ENCODE measurements around the gene TRPC4.

The TRPC4 gene

DNA sequence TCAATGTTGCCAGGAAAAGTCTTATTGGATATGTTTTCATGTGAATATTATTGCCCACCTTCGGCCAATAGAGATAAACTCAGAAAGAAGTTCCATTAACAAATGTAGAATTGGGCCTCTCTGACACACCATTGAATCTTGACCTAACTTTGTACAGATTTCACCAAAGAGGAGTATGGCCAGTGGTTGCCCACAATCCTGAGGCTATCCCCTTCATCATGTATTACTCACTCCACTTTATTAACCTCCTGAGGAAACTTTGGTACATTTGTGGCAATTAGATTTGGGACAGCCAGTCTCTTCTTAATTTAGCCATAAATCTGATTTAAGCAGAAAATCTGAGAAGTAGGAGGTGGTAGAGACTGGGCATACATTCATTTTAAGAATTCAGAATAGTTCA lies 217.7 kb downstream of the TRPC4 start:
- no peak for DNase-seq

DNA sequence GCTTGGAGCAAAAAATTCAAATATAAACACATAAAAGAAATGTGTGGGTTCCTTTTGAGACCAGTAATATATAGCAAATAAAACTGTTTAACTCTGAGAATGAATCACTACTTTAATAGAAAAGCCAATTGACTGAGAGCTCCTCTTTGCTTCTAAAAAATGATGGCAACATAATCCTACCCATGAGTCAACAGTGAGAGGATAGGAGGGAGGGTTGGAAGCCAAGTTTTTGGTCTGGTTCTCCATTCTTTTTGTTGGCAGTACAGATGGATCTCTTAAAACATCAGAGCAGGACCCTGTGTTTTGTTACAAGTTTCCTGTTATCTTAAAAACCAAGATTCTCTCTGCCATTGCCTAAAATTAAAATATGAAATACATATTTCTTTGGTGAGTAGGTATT lies 221.0 kb downstream of the TRPC4 start:
- DNase-seq = no peak

DNA sequence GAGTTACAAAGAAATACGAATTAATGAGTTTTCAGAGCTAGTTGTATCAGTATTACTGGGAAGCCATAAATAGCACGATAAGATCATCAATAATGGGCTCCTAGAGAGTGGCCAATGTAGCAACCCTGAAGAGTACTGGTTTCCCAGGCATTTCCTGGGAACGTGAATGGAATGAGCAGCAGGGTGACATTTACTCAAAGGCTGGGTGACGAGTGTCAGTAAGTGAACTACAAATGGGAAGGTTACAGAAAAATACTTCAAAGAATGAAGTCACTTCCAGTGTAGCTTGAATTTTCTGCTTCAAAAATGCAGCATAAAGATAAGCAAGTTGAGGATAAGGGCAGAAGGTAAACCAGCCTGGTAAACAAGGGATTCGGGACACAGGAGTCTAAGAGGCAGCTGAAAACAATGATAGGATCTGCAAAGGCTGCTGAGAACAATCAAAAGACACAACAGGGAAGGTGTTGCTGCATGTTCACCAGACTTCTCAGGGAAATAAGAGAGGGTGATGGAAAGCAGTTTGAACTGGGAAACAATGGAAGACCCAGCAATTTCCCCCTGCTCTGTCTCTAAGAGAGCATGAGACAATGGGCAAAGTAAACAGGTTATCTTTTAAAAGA lies 222.4 kb downstream of the TRPC4 start:
- DNase-seq = no peak

DNA sequence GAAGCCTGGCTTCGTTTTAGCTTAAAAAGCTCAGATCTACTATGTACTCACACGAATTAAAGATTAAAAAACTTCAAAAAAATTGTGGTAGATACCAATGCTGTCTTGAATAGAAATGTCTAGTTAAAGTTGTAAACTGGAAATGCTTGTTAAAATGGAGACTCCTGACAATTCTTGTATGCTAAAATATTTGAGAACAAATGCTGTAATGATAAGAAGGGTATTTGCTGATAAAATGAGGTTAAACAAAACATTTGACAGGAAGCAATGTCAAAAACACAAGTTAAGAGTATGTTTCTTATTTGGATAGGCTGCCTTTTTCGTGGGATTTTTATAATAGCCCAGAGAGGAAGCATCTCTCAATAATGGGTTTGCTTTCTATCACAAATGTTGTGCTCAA lies 223.0 kb downstream of the TRPC4 start:
- no peak for DNase-seq

DNA sequence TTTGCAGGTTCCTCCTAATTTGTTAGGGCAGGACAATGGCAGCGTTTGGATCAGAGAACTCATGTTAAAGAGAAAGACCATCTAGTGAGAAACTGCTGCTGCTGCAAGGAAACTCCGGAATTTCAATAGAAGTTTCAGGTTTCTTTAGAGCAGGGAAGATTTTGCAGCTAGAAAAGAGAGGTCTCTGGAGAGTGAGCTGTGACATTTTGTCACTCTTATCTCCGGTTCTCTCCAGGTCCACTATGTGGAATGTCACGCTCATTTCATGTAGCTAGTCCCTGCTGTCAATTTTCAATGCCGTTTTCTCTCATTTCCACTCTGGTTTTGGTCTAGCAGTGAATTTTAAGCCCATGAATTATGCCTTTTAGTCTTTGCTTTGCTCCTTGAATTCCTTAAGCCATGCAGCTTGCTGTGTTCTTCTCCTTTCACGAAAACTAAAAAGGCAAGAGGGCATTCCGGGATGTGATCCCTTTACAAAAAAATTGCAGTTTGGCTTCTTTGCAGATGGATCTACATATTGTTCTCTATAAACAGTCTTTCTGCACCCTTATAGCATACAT lies 224.3 kb downstream of the TRPC4 start:
- no peak for DNase-seq

DNA sequence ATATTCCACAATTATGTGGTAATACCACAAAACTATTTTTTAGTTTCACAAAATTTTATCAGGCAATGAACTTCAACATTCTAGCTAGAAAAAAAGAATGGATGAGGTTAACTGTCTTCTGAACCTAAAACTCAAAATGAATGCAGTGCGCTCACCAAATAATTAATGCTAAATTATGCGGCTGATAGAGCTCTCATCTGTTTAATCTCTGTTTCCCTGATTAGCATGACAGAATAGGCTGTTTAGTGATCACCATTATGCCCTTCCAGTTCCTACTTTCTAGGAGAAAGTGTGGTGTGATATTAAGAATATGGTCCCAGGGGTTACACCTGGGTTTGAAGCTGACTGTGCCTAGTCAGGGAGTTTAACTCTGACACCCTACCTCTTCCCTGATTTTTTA lies 228.2 kb downstream of the TRPC4 start:
- no peak for DNase-seq

DNA sequence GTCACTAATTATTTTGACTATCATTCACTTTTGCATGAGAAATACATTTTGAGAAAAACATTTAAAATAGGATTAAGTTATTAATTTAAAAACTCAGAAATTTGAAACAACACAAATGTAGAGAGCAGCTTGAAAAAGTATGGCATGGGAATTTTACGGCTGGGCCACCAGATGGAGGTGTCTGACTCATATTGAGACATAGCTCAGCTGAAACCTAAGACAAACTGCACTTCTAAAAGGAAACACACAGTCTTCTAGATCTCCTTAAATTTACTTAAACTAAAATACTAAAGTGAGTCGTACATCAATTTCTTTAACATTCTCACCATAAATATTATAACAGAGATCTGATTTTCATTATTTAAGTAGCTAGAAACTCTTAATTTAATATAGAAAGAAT lies 229.1 kb downstream of the TRPC4 start:
- no peak for DNase-seq

DNA sequence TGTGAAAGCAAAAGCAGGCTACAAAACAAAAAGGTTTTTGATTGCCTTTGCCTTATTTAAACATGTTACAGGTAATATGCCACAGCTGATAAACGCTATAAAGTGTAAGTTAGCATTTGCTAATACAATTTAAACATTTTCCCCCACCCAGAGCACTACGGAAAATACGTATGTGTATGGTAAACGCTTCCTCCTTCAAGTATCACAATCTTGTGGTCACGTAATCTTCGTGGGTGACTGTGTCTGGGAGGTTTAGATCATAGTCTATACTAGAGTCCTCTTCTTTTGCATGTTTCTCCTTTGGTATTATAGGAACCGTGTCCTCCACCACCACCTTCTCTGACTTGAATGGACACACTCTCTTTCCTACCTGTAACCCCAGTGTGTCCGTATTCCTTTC lies 232.9 kb downstream of the TRPC4 start:
- DNase-seq = no peak

DNA sequence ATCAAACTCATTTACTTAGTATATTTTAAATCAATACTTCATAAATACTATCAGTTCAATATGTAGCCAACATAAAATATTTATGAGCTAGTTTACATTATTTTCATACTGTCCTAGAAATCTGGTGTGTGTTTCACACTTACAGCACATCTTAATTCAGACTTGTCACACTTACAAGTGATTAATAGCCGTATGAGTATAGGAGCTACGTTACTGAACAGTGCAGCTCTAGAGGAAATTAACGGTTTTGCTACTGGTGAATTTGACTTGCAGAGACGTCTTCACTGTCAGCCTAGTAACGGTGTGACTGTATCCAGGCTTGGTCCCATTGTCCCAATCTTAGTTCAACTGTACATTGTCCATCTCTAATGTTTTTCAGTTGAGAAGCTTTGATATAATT lies 237.3 kb downstream of the TRPC4 start:
- DNase-seq = no peak

DNA sequence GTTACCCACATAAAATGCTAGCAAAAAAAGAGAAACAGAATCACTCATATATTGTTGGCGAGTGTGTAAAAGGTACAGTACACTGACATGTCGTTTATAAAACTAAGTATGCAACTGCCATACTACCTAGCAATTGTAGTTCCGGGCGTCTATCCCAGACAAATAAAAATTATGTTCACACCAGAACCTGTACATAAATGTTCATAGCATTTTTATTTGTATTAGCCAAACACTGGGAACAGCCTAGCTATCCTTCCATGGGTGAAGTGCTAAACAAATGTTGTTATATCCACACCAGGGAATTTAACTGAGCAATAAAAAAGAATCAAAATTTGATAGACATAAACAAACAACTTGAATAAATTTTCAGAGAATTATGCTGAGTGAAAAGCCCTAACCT lies 242.1 kb downstream of the TRPC4 start:
- no peak for DNase-seq

DNA sequence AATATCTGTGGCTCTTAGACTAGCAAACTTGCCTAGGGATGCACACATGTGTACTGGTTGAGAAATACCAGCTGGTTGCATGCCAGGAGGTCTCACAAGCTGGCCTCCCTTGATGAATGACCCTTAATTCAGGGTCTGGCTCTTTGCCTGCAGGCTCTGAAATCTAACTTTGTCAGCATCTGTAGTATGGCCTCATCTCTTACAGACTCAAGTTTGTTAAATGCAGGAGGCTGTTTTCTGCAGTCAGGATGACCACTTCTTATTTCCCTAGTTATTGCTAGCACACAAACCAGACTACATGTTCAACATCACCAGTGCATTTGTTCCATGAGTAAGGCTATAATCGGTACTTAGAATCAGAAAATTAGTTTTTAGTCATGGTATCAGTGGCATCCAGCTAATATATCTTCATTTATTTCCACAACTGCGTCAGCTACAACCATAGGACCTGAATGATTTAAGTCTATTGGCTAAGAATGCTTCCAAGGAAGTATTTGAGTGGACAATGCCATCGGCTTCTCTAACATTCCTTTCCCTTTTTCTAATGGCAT lies 247.7 kb downstream of the TRPC4 start:
- DNase-seq = no peak

DNA sequence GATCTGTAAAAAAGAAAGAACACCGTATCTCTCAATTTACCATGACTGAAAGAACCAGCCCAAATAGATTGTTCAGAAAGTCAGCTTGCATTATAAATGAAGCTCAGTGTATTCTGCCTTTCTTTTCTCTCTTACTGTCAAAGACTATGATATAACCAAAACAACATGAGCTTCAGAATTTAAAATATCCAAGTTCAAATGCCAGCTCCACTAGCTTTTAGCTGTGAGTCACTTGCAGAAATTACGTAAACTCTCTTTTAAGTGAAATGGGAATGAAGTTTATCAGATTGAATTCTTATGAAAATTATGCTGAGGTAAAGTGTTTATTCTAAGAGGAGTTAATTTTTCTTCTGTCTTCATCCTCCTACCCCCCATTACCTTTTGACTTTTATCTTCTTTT lies 251.0 kb downstream of the TRPC4 start:
- no peak for DNase-seq

DNA sequence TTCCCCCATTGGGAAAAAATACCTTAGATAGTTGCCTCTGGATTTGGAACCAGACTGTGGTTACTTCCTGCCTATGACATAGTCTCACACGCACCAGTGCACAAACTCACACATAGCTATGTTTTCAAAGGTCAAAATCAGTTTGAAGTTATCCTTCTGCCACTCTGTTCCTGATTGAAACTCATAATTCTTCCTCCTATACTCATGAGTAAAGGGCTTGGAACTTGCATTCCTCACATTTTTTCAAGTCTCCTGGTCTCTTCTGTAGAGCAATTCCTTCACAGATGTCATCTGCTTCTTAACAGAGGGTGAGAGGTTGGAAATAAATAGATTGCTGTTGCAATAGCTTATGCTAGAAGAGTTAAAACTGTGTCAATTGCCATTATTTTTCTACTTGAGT lies 252.4 kb downstream of the TRPC4 start:
- no peak for DNase-seq

DNA sequence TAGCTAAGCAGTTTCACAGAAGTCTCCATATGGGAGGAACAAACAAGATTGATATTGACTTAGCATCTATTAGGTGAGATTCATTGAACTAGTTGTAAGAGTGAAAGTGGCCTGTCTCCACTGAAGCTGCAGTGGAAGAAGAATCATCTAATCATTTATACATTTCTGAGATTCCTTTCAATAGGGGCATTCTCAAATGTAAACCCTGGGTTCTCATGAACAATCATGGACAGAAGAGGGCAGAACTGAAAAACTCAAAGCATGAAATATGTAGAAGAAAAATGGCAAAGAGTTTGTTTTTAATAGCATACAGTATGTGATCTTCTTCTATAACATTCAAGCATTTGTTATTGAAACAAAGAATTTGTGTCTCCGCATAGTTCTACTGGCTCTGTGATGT lies 253.4 kb downstream of the TRPC4 start:
- DNase-seq = no peak

DNA sequence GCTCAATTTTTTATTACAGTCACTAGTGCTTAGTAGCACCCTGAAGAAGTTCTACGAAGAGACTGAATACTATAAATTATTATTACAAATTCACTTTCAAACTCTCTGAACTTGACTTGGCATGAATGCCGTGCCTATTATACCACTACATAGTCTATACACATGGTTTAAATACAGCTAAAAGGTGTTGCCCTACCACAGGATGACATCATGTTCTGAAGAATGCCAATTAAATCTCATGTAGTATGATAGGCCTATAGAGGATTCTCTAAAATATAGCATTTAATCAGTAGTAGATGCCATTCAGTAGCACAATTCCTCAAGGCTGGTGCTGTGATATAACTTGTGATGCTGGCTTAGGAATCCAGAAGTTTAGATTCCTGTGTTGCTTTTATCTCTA lies 254.3 kb downstream of the TRPC4 start:
- DNase-seq = no peak

DNA sequence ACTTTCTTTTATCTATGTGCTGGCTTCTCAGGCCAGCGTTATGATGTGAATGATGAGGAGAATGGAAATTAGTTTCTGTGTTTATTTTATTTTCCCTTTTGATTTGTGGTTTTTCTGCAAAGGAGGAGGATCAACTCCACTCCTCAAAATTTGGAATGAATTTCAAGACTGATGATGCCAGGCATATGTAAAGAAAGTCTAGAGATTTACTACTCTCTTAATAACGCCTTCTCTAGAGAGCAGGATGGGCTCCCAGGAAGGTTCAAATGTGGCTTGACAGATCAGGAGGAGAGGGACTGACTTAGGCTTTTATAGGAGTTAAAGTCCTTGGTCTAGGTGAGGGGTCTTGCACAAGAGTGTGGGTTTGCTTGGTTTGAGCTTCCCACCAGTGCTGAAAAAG lies 255.9 kb downstream of the TRPC4 start:
- no peak for DNase-seq

DNA sequence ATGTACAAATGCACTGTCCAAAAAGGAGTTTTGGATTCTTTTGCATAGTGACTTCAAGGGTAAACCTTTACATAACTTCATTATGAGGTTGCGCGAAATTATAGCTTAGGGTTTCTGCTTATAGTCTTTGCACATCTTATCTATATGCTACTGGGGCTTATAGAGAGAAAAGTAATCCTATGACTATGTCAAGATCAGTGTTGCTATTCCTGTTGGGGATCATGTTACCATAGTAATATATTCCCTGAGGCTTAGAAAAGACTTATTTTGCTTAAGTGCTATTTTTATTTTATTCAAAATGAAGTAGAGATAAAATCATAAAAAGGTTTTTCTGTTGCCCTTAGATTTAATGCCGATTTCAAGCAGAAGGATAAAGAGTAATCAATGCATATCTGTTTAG lies 256.3 kb downstream of the TRPC4 start:
- DNase-seq = no peak

DNA sequence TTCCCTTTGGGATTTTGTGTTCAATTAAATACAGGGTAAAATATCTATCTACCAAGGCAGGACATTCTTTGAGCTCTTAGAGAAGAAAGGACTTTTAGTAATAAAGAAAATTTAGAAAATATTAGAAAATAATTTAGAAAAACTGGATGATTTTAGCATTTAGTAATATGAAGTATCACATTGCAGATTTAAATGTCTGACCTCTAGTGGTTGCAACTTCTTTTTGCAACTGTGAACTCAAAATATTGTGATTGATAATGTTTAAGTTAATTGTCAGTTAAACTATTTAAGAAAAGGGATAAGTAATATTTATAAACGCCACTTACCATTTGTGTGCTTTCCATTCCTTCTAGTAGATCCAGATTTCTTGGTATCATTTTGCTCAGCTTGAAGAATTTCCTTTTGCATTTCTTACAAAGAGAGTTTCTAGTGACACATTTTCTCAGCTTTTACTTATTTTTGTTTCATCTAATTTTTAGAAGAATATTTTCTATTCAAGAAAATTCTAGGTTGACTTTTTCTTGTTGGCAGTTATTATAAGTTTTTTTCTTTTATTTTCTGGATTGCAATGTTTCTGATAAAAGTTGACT lies 260.7 kb downstream of the TRPC4 start:
- DNase-seq = no peak

DNA sequence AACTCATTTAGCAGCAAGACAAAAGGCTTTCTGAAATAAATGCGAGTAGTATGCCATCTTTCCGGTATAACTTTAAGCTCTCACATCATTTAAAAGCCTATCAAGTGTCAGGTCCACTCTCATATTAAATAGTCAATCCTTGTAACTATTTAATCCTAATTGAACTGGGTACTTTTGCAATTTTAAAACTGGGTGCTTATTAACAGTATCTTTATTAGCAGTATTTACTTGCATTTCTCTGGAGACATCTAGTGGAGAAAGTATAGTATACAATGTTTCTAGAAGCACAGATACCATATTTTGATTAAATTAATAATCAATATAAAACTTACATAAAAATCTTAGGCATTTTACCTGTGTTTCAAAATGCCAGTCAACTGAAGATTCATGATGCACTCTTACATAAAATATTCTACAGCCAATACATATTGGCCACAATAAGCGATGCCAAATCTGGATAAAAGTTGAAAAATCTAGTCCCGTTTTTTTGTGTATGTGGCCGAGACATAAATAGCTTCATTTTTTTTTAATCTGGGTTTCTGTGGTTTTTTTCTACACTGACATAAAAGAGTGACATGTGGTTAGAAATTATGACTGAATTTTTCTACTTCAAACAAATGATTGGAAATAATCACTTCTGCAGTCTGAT lies 266.7 kb downstream of the TRPC4 start:
- DNase-seq = no peak

DNA sequence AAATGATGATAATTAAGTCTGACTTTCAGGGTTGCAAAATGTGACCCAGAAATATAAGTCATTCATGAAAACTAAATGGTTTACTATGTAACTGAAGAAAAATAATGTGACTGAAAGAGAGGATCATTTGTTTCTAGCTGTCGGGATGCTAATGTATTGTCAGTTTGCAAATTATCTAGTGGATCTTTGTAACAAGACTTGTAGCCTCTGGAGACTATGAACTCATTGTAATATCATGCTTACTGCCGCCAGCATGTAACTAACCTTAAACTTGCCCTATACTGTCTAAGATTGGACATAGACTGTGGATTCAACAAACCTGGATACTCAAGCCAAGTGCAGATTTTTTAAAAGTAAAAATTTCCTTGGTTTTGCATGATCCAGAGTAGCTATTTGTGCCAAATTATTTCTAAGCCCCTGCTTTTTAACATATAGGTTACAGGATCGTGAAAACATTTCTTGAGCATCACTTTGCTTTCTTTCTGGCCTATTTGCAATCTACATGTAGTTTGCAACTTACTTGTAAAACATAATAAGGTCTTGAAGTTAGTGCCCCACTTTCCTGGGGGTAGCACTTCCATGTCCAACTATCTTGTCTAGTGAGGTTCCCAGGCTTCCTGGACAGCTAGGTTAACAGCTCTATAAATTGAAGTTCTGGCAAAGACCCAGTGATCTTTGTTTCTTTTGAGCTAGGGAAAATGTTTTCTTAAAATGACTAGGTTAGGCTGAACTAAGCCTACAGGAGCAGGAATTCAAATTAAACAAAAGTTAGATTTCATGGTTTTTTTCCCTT lies 267.7 kb downstream of the TRPC4 start:
- no peak for DNase-seq

DNA sequence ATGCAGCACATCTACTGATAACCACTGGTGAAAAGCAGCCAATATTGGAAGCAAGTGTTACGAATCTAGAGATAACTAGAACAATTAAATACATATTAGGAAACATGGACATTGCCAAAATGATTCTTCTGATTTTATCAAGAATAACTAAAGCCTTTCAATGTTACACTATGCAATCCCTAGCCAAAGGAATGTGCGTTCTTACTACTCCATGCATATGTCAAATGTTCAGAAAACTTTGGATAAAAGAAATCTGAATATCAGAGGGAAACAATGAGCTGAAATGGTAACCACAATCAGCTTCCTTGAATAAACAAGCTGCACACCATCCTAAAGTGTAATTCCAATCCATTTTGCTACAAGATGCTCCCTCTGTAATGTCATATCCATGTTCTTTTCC lies 270.1 kb downstream of the TRPC4 start:
- DNase-seq = no peak

DNA sequence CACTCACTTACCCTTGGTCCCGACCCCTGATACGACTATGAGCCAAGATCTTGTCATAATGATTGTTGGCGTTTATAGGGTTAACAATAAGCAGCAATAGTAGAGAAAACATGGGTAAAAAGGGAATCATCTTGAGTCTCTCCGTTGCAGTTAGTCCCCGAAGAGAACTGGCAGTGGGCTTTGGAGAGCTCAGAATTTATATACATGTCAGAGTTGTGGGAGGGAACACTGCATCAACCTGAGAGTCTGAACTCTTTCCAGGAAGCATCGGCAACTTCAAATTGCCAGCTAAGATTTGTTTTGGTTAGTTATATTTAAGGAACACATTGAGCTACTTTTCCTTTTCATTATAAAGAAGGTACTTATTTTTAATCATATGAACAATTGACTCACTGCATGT lies 271.0 kb downstream of the TRPC4 start, which contains the start of gene POSTN:
POSTN (minus strand) TSS at position 172 of the 400 bp plus-strand sequence; CDS start at position 130, 42 bp downstream.
- DNase-seq = no peak

DNA sequence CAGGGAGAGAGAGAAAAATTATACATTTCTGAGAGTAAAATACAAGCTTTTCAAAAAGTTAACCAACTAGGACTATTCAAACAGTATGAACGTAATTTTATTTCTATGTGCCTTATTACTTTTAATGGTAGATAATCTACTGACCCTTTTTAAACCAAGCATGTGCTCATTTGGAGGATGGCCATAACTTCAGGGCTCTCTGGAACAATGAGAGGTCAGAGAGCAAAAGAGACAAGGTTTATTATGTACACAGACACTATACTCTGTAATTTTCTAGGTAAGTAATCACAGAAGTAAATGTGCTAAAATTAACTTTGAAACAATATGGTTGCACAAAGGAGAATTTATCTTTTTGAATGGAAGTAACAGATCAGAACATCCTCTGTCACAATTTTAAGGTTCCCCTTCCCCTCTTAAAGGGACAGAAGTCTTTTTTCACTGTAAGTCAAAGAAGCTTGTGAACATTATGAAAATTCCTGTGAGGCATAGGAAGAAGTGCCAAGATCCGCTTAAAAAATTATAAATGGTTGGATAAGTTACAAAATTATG lies 272.0 kb downstream of the TRPC4 start:
- no peak for DNase-seq
